ENCODE measurements around the gene GGCX.
"Not testable (repeated sequence)": the region's sequence is repeated elsewhere in the genome, so short reads cannot be mapped to it uniquely, and the experiment has no call there.

Gene GGCX

DNA sequence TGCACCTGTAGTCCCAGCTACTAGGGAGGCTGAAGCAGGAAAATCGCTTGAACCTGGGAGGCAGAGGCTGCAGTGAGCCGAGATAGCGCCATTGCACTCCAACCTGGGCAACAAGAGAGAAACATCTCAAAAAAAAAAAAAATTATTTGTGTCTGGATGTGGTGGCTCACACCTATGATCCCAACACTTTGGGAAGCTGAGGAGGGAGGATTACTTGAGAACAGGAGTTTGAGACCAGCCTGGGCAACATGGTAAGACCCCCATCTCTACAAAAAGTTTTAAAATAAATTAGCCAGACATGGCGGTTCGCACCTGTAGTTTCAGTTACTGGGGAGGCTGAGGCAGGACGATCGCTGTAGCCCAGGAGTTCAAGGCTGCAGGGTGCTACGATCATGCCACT lies 14.4 kb upstream of the GGCX start:
- DNase-seq (ENCODE audit: low read depth, low spot score) = no peak

DNA sequence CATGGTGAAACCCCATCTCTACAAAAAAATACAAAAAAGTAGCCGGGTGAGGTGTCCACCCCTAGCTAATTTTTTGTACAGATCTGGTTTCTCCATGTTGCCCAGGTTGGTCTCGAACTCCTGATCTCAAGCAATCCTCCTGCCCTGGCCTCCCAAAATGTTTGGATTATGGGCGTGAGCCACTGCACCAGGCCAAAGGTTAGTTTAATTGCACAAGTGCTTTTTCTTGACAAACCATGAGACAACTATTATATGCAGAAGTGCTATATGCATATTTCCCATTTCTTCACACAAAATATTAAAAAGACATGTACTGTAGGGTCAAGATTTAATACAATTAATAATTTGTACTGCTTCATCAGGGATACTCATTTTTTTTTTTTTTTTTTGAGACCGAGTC lies 5.0 kb upstream of the GGCX start:
- no peak for DNase-seq (ENCODE audit: low read depth, low spot score)

- DNase-seq (ENCODE audit: low read depth, low spot score) = no peak
These were observed 2.9 kb upstream of the GGCX start for GRCh38 chr2:85564144-85564563.

DNA sequence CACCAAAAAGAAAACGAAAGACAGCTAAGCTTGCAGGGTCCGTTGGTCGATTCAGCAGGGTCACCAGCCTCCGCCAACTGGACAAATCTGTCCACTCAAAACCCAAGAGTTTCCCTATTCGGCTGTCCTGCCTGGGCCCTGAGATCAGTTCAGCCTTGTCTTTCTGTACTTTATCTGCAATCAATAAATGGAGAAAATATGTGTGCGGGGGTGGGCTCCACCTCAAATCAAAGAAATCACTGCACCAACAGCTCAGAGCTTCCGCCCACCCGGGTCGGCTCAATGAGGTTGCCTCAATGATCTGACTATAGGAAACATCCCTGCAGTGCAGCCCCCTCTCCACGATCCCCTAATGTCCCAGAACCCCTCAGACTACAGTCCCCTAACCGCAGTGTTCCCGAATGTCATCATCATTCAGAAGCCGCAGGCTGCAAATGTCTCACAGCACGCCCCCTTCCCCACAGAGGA lies 447 bp downstream of the GGCX start:
- no peak for DNase-seq (ENCODE audit: low read depth, low spot score)

DNA sequence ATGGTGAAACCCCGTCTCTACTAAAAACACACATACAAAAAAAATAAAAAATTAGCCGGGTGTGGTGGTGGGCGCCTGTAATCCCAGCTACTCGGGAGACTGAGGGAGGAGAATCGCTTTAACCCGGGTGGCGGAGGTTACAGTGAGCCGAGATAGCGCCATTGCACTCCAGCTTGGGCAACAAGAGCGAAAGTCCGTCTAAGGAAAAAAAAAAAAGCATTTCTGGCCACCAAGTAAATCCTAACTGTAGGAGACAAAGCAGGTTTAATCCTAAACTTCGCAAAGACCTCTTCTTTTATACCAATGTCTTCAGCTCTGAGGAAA lies 928 bp downstream of the GGCX start:
- not testable (repeated sequence) for DNase-seq (ENCODE audit: low read depth, low spot score)

DNA sequence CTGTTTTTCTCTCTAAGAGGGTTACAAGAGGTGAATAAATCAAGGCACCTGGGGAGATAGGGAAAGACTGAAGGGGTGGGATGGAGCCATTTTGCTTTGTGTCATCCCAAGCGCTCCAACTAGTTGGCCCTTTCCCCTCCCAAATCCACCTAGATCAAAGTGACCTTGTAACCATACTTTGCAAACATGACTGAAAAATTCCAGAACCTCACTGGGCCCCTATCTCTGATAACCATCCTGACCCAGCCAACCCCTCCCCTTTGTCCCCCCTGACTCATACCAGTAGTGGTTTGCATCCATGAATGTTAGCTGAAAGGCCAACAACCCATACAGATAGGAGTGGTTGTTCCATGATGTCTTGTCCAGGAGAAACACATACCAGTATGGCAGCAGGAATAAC lies 3.1 kb downstream of the GGCX start:
- DNase-seq (ENCODE audit: low read depth, low spot score) = no peak

GRCh38 chr2:85557130-85557529 lies 4.2 kb downstream of the GGCX start:
- no peak for DNase-seq (ENCODE audit: low read depth, low spot score)

GRCh38 chr2:85554980-85555612 lies 6.2 kb downstream of the GGCX start:
- no peak for DNase-seq (ENCODE audit: low read depth, low spot score)

DNA sequence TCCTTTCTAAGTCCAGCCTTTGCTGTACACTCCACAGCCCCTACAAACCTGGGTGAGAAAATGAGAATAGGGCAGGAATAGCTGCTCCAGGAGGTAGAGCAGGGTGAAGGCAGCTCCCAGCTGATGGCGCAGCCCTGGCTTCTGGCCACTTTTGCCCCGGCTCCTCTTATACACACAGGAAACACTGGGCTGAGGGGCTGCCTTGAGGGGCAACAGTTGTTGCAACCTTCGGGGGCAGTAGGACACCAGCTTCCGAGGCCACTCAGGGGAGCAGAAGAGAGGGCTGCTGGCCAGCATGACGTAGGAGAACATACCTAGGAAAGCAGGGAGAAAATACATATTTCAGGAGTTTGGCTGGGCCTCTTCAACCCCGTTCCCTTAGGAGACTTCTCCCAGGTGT lies 8.1 kb downstream of the GGCX start:
- DNase-seq (ENCODE audit: low read depth, low spot score) = no peak

GRCh38 chr2:85551698-85552678 lies 9.3 kb downstream of the GGCX start:
- DNase-seq (ENCODE audit: low read depth, low spot score) = no peak

DNA sequence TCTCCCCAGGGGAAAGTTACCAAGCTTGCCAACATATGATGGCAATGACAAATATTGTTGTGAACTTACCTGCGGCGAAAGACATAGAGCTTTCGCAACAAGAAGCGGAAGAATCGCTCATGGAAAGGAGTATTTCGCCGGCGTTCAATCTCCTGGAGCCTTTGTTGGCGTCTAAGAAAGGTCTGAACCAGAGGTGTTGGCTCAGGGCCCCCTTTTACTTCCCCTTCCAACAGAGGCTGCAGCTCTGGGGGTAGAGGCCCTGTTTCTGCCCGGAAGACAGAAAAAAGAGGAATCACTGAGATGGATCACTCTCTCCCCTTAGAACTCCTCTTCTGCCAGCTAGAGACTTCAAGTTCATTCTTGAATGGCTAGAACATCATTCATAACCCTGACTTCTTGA lies 10.8 kb downstream of the GGCX start:
- no peak for DNase-seq (ENCODE audit: low read depth, low spot score)

DNA sequence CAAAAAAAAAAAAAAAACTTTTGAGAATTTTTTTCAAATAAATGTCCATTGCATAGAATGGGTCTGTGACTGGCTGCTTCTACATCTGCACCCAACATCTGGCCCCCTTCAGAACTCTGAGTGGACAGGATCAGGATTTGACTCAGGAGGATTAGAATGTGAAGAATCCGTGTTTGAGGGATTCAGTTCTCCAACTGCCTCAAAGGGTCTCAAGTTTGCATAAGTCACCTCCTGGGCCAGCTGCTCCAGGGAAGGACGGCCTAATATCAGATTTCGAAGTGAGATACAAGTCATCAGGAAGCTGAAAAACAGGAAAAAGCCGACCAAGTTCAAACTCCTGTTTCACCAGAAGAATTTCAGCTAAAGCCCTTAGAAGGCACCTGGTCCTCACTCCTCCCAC lies 11.5 kb downstream of the GGCX start:
- DNase-seq (ENCODE audit: low read depth, low spot score) = no peak

DNA sequence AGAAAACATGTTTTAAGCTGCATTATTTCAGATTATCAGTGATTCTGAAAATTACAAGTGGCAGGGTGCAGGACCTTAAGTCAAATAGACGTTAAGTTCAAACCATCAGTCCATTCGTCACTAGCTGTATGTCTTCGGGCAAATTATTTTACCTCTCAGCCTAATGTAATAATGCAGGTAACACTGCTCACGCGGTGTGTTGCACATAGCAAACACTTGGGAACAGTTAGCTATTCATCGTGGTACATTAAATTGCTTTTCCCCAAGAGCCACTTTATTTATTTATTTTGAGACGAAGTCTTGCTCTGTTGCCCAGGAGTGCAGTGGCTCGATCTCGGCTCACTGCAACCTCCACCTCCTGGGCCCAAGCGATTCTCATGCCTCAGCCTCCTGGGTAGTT lies 12.2 kb downstream of the GGCX start:
- DNase-seq (ENCODE audit: low read depth, low spot score) = no peak

DNA sequence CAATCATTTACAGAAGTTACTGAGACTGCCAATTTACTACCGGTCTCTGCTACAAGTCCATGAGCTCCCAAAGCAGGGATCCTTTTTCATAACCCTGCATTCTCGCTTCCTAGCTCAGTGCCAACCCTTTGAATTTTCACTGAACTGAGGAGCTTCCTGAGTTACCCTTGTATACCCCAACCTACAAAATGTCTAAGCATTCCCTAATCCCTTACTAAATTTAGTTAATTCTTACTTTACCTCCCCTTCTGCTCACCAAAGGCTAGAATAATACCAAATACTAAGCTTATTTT lies 12.7 kb downstream of the GGCX start:
- no peak for DNase-seq (ENCODE audit: low read depth, low spot score)

- DNase-seq (ENCODE audit: low read depth, low spot score) = no peak
These were observed 13.3 kb downstream of the GGCX start for GRCh38 chr2:85547859-85548607.

DNA sequence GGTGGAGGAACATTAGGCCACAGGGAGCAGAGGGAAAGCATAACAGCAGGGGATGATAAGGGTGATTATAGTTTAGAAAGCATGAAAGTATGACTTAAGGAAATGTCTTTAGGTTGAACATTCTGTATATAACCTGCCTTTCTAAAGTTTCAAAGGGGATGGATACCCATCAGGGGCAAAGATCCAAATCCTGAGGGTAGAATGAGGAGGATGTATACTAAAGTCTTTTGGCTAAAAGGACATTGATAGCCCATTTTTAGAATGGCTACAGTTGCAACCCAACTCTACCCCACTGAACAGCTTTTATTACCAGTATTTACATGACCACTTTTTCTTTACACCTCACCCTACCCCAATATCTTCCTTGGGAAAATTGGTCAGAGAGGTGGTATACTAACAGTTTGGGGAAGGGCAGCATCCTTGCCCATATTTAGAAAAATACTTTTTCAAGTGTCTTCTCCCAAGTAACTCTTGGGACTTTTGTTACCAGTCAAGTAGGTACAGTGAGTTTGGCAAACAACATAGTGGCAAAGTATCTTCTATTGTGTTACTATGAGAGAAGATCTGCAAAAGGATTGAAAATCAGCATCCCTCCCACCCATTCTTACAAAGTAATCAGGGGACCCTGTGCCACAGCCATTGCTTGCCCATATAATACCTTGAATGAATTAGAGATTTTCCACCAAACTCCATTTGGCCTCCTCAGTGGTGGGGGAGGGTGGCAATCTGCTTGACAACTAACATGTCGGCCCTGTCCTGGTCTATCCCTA lies 14.0 kb downstream of the GGCX start:
- DNase-seq (ENCODE audit: low read depth, low spot score) = no peak

DNA sequence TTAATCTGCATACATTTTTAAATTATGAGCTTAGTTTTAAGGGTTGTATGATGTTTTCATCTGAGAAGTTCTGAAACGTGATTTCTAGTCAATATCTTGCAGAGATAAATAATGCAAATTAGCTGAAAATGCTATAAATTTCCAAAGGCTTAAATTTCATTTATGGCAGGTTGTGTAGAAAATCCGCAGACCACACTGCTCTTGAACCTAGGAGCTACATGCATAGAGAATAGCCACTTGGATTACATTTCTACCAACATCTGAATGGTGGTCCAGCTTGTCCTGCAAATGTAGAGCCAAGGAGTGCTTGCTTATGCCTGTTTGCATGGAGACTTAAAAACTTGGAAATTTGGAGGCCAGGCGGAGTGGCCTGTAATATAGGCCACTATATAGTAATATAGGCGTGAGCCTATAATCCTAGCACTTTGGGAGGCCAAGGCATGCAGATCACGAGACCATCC lies 15.5 kb downstream of the GGCX start:
- no peak for DNase-seq (ENCODE audit: low read depth, low spot score)

DNA sequence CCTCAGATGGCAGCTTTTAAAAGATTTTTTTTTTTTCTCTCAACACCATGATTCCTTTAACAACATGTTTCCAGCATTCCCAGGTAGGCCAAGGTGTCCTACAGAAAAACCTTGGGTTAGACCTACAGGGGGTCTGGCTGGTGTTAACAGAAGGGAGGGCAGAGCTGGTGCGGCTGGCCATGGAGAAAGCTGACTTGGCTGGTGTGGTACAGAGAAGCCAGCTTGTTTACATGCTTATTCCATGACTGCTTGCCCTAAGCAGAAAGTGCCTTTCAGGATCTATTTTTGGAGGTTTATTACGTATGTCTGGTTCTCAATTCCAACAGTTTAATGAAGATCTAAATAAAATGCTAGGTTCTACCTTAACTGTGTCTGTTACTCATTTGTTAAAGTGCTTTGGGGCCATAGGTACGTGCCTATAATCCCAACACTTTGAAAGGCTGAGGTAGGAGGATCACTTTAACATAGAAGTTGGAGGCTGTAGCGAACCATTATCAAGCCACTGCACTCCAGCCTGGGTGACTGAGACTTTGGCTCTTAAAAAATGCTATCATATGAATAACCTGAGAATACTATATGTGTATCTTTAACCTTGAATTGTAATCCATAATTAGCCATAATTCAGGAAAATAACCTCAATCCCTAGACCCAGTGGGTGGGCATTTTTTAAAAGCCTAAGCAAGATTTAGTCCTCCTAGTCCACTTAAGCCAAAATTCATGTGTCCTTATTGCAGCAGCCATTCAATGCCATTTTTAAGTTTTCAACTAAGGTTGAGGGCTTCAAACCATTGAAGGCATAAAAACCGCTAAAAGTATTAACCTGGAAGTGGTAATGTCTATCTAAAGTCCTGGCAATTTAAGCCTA lies 16.1 kb downstream of the GGCX start:
- DNase-seq (ENCODE audit: low read depth, low spot score) = not testable (repeated sequence)

DNA sequence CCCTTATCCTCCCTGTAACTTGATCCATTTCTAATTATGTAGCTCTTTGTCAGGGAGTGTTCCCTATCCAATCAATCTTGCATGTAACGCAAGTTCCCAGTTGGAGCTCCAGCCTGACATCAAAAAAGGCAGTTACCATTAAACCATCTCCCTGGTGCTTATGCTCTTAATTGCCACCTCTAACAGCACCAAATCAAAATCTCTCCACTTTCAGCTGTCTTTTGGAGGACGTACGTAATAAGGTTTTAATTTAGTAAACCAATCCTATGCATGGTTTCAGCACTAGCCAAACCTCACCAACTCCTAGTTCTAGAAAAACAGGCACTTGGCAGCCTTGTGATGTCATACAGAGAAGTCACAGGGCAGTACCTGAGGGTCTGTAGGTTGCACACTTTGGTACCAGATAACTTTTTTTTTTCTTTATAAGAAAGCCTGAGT lies 17.0 kb downstream of the GGCX start:
- DNase-seq (ENCODE audit: low read depth, low spot score) = not testable (repeated sequence)

DNA sequence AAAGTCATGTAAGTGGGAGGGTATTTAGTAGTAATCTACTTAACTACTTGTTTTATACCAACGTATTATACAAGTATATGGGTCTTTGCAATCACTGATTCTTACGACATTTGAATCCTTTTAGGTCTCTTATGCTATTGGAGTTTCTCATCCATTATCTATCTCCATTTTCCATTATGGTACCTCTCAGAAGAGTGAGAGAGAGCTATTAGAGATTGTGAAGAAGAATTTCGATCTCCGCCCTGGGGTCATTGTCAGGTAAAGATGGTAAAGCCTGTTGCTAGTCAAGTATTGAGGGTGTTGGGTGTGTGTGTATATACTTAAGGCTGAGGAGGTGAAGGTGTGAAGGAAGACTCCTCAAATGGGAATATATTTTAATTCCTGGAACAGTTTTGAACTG lies 18.5 kb downstream of the GGCX start:
- DNase-seq (ENCODE audit: low read depth, low spot score) = no peak
